ENCODE measurements around the gene CFAP46.
"Not testable (repeated sequence)": the region's sequence is repeated elsewhere in the genome, so short reads cannot be mapped to it uniquely, and the experiment has no call there.

CFAP46 gene

DNA sequence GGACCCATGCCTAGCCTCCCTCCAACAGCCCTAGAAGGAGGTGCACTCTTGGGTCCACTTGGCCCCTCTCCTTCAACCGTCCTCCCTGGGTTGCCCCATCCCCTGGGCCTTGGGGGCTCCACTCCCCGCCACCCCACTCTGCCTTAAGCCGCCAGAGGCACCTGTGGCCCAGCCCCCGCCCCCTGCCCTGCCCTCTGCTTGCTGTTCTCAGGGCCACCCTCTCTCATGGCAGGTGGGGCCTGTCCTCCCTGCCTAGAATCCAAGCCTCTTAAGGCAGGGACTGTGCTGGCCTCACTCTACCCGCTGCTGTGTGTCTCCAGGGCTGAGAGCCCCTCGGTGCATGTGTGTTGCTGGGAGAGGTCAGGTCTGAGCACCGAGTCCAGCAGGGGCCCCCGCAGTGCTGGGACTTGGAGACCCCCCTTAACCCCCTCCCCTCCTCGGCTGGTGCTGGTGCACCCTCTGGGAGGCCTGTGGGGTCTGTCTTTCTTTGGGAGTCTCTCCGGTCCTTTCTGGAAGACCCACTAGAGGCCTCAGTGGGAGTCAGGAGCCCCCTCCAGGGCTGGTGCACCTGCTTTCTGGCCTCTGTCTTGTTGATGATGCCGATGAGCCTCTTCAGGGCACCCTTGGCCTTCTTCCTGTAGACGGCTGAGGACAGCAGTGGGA lies 43.8 kb downstream of the CFAP46 start:
- DNase-seq: no peak

DNA sequence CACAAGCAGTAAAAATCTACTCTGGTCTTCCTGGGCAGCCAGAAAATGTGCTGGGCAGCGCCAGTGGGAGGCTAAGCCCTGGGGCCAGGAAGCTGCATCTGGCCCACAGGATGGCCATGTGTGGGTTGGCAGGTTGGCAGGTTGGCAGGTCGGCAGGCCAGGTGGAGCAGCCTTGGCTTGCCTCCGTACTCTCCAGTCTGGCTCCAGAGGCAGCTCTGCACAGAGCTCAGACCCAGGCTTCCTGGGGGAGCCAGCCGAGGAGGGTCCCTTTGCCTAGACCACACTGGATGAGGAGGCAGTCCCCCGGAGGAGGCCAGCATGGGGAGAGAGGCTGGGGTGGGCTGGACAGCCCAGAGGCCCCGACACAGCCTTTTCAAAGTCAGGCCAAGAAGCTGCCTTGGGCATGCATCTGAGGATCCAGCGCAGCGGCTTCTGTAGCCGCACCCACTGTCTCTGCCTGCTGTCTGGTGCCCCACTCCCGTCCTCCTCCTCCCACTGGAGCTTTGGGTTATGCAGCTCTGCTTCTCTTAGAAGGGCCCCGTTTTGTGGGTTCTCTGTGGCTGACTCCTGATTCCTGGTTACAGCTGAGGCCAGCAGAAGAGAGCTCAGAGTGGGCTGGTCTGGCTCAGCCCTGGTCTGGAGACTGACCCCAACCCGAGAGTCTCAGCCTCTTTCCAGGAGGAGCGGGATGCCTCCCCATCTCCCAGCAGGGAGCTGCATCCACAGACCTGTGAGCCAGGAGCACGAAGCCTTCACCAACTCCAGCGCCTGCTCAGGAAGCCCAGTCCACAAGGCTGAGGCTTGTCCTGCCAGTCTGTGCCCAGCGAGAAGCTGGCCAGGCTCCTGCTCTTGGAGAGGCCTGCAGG lies 44.6 kb downstream of the CFAP46 start:
- no peak for DNase-seq

DNA sequence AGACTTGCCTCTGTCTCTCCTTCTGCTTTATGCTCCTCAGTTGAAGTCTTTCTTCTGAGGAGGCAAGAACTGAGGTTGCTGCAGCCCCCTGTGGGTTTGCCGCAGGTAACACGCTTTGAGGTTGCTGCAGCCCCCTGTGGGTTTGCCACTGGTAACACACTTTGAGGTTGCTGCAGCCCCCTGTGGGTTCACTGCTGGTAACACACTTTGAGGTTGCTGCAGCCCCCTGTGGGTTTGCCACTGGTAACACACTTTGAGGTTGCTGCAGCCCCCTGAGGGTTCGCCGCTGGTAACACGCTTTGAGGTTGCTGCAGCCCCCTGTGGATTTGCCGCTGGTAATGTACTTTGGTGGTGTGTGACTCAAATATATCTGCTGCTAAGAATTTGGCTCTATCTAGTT lies 48.6 kb downstream of the CFAP46 start:
- not testable (repeated sequence) for DNase-seq

DNA sequence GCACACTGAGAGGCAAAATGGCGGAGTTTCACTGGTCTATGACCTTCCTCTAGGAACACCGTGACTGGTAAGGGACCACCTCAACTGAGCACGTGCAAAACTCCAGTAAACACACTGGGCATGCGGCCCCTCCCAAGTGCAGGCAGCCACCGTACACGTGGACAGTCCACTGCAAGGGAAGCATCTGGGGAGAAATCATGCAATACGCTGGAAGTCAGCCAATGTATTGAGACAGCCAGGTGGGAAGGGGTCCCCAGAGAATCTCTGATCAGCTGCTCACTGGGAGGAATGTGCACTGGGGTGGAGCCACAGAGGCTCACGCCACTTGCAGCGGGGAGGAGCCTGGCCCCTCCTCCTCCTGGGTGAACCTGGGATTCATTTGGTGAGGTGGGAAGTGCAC lies 49.3 kb downstream of the CFAP46 start:
- no peak for DNase-seq

DNA sequence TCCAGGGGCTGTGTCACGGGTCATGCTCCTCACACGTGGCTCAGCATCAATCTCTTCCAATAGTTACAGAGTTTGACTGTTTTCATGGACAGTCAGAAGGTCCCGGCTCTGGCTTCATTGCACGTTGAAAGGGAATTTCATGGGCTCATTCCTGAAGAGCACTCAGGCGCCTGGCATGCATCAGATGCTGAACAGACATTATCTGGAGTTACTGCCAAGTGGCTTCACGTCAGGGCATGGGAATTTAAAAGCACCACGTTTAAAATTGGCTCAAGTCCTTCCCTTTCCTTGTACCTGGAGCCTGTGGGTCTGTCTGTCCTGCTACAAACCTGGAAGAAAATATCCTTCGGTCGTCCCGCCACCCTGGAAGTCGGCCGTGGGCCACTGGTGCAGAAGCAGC lies 50.4 kb downstream of the CFAP46 start:
- DNase-seq: no peak

DNA sequence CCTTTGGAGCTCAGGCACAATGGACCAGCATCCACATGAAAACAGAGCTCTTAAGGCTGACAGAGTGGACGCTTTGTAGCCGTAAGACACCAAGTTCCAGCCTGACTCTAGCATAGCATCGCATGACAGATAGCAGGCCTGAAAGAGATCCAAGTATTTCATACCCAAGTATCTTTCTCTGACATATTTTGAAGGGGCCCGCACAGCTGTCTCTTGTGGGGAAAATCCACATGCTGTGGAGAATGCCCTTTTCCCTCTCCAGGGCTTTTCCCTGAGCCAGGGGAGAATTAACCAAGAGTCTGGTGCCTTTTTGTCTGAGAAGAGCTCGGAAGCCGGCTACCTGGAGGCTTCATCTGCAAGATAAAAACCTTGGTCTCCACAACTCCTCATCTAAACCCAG lies 51.0 kb downstream of the CFAP46 start:
- no peak for DNase-seq

DNA sequence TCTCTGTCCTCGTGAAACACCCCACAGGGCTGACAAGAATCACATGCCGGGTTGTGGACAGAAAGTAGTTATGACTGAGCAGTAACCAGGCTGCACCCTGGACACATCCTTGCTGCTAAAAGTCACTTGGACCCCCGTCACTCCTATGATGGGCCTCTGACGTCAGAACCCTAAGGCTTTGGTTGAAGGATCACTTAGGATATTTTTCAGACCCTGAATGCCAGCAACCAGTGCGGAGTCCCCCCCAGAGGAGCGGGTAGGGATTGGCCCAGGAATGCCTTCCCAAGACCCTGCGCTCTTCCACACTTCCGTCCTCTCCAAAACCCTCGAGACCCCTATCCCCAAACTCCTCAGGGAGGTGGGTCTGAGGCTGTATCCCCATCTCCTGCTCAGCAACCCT lies 52.1 kb downstream of the CFAP46 start:
- DNase-seq: no peak

DNA sequence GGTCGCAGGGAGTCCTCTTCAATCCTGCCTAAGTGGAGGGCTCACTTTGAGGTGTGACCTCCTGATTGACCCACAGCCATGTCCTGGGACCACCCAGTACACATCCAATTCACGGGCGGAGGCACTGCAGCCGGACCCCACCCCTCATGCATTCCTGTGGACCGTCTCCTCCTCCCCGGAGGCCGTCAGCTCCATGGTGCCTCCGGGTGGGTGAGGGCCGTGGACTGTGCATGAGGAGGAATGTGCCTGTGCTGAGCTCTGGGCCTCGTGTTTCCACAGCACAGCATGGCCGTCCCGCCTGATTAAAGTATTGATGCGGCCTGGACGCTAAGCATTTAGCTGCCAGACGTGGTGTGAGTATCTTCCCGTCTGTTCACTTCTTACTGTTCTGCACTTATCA lies 52.8 kb downstream of the CFAP46 start:
- no peak for DNase-seq

DNA sequence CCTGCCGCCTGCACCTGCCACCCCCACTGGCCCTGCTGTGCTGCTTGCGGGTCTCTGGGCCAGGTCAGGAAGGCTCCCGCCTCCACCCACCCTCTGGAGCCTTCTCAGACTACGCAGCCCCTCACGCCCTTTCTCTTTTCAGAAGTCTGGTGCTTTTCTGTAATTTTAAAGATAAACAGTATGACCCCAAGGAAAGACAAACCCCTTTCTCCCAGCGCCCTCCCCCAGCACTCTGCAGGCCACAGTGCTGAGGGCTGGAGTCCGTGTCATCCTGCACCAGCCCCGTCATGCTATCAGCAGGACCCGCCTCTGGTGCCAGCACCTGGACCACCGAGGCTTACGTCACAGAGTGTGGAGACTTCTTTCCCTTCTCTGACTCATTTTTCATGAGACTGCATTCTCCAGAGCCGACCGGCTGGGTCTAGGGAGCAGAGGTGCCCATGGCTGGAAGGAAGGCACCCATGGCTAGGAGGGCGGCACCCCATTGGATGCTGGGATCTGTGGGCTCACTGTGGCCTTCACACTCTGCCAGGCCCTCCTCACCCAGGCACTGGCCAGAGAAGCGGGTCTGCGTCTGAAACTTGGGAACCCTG lies 53.4 kb downstream of the CFAP46 start:
- DNase-seq: no peak

DNA sequence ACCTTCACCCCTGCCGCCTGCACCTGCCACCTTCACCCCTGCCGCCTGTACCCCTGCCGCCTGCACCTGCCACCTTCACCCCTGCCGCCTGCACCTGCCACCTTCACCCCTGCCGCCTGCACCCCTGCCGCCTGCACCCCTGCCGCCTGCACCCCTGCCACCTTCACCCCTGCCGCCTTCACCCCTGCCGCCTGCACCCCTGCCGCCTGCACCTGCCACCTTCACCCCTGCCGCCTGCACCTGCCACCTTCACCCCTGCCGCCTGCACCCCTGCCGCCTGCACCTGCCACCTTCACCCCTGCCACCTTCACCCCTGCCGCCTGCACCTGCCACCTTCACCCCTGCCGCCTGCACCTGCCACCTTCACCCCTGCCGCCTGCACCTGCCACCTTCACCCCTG lies 53.9 kb downstream of the CFAP46 start:
- not testable (repeated sequence) for DNase-seq

DNA sequence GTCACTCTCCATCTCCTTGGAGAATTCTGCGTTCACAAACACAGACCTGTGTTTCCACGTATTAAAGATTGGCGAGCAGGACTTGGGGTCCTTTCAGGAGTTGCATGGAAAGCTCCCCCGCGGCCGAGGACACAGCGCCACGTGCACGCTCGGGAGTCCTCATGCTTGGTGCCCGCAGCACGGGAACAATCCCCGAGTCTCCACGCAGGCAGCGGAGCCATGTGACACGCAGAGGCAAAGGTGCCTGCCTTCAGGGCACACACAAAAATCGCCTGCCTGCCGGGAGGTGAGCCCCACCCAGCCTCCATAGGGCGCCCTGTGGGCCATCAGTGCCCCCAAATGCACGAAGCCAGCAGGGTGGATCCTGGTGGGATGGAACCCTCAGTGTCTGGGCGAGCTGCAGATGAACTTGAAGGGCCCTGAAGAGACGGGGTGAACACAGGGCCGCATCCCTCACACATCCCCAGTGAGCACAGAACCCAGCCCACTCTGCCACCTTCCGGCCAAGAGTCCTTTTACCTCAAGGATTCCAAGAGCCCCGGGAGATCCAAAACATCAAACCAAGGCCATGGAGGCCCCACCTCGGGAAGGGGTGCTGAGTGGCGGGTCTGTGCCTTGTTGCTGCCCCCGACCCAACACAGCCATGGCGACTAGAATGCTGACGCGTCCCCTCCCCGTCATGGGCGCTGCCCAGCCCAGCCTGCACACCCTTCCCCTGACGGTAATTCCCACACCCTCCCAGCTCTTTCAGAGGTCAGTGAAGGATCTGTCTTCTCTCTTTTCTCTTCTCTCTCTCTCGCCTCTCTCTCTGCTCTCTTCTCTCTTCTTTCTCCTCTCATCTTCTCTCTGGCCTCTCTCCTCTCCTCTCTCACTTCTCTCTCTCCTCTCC lies 55.9 kb downstream of the CFAP46 start:
- DNase-seq: no peak

DNA sequence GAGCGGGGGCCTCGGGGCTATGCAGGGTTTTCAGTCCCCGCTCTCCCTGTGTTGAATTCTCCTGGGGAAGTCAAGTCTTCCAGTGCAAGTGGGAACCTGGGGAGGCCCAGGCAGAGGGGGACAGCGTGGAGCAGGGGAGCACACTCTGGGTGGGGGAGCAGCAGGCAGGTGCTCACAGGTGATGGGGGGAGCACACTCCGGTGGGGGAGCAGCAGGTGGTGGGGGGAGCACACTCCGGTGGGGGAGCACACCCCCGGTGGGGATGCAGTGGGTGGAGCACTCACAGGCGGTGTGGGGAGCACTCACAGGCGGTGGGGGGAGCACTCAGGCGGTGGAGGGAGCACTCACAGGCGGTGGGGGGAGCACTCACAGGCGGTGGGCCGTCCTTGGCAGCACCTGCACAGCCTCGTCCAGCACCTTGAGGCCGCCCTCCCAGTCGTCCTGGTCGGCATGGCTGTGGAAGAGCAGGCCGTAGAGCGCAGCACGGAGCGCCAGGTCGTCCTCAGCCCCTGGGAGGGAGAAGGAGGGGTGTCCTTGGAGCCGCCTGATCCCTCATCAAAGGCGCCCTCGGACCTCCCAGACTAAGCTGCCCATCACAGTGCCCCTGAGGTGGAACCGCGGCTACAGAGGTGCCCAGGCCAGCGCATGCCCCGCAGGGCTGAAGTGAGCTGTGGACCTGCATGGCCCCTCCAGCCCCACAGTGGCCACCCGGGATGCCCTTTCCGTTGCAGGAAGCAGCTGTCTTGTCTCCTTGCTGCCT lies 56.7 kb downstream of the CFAP46 start:
- DNase-seq: no peak

DNA sequence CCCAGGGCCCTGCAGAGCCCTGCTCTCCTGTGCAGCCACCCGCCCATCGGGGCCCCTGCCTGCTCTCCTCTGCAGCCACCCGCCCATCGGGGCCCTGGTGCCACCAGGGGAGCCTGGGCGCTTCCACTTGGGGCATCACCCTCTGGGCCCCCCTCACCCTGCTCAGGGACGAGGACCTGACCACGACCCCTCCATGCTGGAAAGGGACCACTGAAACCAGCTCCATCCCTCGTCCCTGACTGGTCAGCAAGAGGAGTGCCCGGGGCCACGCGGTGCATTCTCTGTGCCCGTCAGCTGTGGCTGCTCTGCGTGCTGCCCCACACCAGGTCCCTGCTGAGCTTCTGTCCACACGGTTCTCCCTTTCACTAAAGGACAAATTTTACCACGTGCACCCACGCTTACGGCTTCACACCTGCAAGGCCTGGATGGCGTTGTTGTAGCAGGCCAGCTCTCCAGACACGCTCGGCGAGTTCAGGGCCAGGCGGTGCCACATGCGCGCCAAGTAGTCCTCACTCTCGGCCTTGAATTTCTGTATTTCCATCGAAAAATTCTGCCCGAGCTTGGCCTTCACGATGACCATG lies 57.6 kb downstream of the CFAP46 start:
- DNase-seq: no peak

DNA sequence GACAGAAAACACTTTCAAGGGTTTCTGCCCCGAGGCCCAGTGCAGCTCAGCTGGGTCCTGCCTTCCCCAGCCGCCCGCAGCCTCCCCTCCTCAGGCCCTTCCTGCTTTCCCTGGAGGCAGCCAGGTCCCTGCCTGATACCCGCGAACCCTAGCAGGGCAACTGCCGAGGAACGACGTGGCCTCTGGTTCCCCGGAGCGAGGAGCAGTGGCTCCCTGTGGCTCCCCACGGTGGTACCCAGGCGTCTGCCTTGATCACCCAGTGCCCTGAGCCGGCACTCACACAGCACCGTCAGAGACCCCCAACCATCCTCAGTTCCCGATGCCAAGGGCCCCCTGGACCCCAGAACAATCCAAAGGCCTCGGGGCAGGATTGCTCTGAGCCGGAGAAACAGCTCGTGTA lies 58.3 kb downstream of the CFAP46 start:
- no peak for DNase-seq

DNA sequence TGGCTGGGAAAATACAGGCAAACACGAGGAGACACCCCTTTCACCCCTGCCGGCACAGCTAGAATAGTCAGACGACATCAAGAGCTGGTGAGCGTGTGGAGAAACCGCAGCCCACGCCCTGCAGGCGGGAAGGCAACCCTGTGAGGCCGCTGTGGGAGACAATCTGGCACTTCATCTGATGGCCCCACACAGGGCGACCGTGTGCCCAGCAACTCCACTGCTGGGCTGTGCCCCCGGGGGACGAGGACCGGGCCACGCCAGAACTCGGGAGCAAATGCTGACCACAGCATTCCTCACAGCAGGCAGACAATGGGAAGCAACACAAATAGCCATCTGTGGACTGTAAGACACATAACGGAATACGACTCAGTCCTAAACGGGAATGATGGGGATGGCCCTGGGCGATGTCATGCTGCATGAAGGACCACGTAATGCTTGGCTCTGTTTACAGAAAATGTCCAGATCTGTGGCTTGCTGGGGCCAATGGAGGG lies 58.9 kb downstream of the CFAP46 start:
- DNase-seq: no peak

DNA sequence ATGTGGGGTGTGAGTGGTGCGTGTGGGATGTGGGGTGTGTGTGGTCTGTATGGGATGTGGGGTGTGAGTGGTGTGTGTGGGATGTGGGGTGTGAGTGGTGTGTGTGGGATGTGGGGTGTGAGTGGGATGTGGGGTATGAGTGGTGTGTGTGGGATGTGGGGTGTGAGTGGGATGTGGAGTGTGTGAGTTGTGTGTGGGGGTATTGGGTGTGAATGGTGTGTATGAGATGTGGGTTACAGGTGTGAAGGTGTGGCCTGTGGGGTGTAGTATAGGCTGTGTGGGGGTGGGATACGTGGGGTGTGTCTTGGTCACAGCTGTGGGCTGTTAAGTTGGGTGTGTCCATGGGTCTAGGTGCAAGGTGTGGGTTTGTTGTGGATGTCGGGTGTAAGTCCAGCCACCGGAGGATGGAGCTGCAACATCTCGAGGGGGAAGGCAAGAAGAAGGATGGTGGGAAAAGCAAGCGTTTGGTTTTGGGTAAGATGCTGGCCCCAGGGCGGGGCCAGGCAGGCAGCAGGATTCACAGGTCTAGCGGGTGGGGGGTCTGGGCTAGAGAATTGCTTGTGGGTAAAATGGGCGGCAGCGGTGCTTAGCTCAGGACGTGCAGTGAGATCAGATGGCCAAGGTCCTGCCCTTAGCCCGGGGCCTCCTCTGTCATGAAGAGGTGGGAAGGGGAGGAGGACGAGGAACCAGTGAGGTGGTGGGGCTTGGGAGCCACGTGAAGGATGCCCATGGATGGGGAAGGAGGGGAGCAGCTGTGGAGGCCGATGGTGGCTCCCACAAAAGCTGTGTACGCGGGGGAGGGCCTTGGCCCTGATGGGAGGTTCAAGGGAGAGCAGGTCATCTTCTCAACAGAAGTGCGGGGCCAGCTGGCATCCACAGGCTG lies 60.1 kb downstream of the CFAP46 start:
- DNase-seq: no peak

DNA sequence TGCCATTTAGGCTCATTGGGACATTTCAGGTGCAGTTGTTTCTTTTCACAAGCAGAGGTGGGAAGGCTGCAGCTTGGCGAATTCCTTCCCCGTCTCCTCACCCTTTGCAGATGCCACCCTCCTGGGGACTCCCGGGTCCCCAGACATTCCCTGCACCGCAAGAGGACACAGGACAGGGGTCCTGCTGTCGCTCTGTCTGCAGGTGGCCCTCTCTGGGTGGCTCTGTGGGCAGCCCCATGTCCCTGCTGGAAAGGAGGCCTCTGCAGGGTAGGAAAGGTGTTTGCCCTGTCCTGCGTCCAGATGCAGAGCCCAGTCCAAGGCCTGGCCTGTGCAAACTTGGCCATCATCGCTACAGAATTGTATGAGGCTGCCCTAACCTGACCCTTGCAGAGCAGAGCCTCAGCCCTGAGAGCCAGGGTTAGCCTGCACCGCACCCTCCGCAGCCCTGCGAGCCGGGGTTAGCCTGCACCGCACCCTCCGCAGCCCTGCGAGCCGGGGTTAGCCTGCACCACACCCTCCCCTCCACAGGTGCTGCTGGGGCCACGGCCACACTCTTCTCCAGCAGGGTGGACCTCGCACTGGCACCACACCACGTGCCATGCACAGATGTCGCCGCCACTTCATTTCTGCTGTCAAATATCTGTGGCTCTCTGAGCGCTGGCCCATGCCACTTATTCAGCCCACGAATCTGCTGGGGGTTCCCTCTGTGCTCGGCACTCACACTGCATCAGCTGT lies 61.0 kb downstream of the CFAP46 start:
- no peak for DNase-seq

DNA sequence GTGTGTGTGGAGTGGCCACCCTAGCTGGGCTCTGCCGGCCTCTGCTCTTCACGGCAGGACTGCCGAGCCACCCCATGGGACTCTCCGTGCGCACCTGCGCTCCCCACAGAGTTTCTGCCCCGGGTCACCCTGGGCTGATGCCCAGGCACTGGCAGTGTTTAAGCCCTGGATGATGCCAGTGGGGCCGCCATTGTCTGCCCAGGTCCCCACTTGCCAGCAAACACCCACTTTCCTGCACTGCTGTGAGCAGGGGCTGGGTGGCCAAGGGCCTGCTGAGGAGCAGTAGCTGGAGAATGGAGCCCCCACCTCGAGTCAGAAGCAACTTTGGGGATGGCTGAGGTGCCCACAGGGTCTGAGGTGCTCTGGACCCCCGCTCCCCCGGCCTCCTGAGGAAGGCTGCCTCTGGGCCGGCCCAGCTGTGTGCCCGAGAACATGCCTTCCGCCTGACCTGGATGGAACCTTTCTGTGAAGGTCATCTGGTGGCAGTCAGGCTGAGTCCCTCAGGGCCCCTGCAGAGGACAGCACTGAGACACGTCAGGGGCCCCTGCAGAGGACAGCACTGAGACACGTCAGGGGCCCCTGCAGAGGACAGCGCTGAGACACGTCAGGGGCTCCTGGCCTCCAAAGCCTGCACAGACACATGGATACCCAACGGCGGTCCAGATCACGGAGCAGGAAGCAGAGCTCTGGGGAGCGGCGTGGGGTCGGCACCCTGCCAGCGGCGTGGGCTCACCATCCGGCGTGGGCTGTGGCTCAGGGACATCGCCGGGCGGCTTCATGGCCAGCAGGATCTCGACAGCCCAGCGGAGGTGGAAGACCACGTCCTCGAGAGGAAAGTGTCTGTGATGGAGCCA lies 62.0 kb downstream of the CFAP46 start:
- no peak for DNase-seq

Data from MV-4-11 (cell line).